ENCODE measurements around the gene ZNF83.
"Not testable (repeated sequence)": the region's sequence is repeated elsewhere in the genome, so short reads cannot be mapped to it uniquely, and the experiment has no call there.

DNA sequence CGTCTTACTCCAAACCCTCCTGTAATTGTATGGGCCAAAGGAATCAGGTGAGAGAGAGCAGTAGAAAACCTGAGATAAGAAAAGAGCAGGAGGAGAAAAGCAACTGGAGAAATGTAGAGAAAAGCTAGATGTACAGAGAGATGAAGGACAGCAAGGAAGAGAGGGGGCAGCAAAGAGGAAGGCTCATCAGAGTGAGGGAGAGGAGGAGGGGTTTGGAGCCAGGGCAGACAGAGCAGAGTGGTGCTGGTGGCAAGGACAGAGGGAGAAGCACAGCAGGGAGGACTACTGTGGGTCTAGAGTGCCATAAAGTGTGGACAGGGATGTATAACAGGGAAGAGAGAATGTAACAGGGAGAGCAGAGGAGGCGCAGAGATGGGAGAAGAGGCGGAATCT lies 36.2 kb downstream of the ZNF83 start:
- TF ChIP-seq POLR2A (IDR thresholded peaks at IDR 0.05): not testable (repeated sequence)
- TF ChIP-seq, protein P1, sequence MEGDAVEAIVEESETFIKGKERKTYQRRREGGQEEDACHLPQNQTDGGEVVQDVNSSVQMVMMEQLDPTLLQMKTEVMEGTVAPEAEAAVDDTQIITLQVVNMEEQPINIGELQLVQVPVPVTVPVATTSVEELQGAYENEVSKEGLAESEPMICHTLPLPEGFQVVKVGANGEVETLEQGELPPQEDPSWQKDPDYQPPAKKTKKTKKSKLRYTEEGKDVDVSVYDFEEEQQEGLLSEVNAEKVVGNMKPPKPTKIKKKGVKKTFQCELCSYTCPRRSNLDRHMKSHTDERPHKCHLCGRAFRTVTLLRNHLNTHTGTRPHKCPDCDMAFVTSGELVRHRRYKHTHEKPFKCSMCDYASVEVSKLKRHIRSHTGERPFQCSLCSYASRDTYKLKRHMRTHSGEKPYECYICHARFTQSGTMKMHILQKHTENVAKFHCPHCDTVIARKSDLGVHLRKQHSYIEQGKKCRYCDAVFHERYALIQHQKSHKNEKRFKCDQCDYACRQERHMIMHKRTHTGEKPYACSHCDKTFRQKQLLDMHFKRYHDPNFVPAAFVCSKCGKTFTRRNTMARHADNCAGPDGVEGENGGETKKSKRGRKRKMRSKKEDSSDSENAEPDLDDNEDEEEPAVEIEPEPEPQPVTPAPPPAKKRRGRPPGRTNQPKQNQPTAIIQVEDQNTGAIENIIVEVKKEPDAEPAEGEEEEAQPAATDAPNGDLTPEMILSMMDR (IDR thresholded peaks at IDR 0.05): peak in 1 of 4 donors; percentile 3

Data from right lobe of liver (tissue), 4 donors.